Peyer's patch (tissue), 4 donors: ENCODE results near the gene SLC16A8. TPM values are rescaled to one million over a fixed set of nuclear protein-coding genes. Genes with fewer than 3 reads are reported as not detected.

Experiments used
- DNase-seq, 3 donors: peaks; one replicate each; pipeline ENCODE4 v3.0.0-alpha.2; 2017 to 2019
- H3K27ac ChIP-seq, 4 donors: fragments of 200-600 bp; sonication (generic); one replicate each; pipeline ENCODE4 v1.5.1; 2016 to 2019
- H3K27me3 ChIP-seq, 2 donors: fragments of 200-600 bp; sonication (generic); one replicate each; pipeline ENCODE4 v1.5.1; 2019
- H3K36me3 ChIP-seq, 3 donors: fragments of 200-600 bp; sonication (generic); one replicate each; pipeline ENCODE4 v1.5.1; 2016 to 2019
- H3K4me1 ChIP-seq, 4 donors: fragments of 200-600 bp; sonication (generic); one replicate each; pipeline ENCODE4 v1.5.1; 2016 to 2019
- H3K4me3 ChIP-seq, 4 donors: fragments of 200-600 bp; sonication (generic); 1 replicate in 3 of 4; 2 replicates in 1 of 4; pipeline ENCODE4 v1.5.1; 2016 to 2019; ENCODE audit warnings: mild to moderate bottlenecking in 1 of 4
- H3K9me3 ChIP-seq, 4 donors: fragments of 200-600 bp; sonication (generic); one replicate each; pipeline ENCODE4 v1.5.1; 2016 to 2019; ENCODE audit warnings: mild to moderate bottlenecking in 1 of 4
- POLR2A ChIP-seq, 2 donors: fragments of 450-650 bp; IDR thresholded peaks; one replicate each; pipeline ENCODE4 v1.5.1; 2017; ENCODE audit warnings: antibody characterized with exemption in 2 of 2, mild to moderate bottlenecking in 2 of 2, moderate library complexity in 2 of 2
- total RNA-seq, 4 donors: library from RNA; depleted of rRNA; stranded (reverse); fragments of >200 nt; gene quantifications; one replicate each; pipeline ENCODE4 v1.1.0, GENCODE V29; 2016
- TF ChIP-seq, protein P1 (sequence below), 6 experiments: fragments of 450-650 bp in 4 of 6; fragments of 200-600 bp in 2 of 6; sonication (generic) in 1 of 6; IDR thresholded peaks; one replicate each; pipeline ENCODE4 v1.5.1; 2017 to 2019; ENCODE audit warnings: antibody characterized with exemption in 6 of 6, mild to moderate bottlenecking in 3 of 6, moderate library complexity in 1 of 6

Gene SLC16A8
- total RNA-seq, 4 donors from 2014 or later = not detected

- Histone ChIP-seq H3K4me1 (no peaks in the 10 kb centered on the region), H3K9me3 (no peaks in the 10 kb centered on the region), H3K27ac (no peak overlapping the region), H3K27me3 (no peaks in the 10 kb centered on the region), H3K4me3 (no peak overlapping the region), H3K36me3 (no peaks in the 10 kb centered on the region)
- DNase-seq = peak; percentile 80 to 91 (median 83)
- TF ChIP-seq POLR2A (IDR thresholded peaks at IDR 0.05) = no peak
- TF ChIP-seq, protein P1, sequence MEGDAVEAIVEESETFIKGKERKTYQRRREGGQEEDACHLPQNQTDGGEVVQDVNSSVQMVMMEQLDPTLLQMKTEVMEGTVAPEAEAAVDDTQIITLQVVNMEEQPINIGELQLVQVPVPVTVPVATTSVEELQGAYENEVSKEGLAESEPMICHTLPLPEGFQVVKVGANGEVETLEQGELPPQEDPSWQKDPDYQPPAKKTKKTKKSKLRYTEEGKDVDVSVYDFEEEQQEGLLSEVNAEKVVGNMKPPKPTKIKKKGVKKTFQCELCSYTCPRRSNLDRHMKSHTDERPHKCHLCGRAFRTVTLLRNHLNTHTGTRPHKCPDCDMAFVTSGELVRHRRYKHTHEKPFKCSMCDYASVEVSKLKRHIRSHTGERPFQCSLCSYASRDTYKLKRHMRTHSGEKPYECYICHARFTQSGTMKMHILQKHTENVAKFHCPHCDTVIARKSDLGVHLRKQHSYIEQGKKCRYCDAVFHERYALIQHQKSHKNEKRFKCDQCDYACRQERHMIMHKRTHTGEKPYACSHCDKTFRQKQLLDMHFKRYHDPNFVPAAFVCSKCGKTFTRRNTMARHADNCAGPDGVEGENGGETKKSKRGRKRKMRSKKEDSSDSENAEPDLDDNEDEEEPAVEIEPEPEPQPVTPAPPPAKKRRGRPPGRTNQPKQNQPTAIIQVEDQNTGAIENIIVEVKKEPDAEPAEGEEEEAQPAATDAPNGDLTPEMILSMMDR (IDR thresholded peaks at IDR 0.05) = peak; percentile 89 to 95 (median 92)
Observed at GRCh38 chr22:38051900-38052862, 31.8 kb downstream of the SLC16A8 start.

GRCh38 chr22:38051261-38051660 lies 32.7 kb downstream of the SLC16A8 start:
- no peak for DNase-seq
- Histone ChIP-seq H3K4me1 (no peaks in the 10 kb centered on the region), H3K27ac (no peak overlapping the region), H3K9me3 (no peaks in the 10 kb centered on the region), H3K36me3 (no peaks in the 10 kb centered on the region), H3K4me3 (no peak overlapping the region), H3K27me3 (no peaks in the 10 kb centered on the region)
- TF ChIP-seq POLR2A (IDR thresholded peaks at IDR 0.05) = no peak
- TF ChIP-seq, protein P1 (IDR thresholded peaks at IDR 0.05) = no peak

- no peak for DNase-seq
- no peaks in the 10 kb centered on the region for H3K36me3 ChIP-seq
- H3K4me3 ChIP-seq = no peak overlapping the region
- no peak overlapping the region for H3K27ac ChIP-seq
- no peaks in the 10 kb centered on the region for H3K4me1 ChIP-seq
- TF ChIP-seq, protein P1 (IDR thresholded peaks at IDR 0.05) = no peak
- no peak for TF ChIP-seq POLR2A (IDR thresholded peaks at IDR 0.05)
- H3K27me3 ChIP-seq = no peaks in the 10 kb centered on the region
- no peaks in the 10 kb centered on the region for H3K9me3 ChIP-seq
Observed at GRCh38 chr22:38050720-38051119, 33.3 kb downstream of the SLC16A8 start.

DNA sequence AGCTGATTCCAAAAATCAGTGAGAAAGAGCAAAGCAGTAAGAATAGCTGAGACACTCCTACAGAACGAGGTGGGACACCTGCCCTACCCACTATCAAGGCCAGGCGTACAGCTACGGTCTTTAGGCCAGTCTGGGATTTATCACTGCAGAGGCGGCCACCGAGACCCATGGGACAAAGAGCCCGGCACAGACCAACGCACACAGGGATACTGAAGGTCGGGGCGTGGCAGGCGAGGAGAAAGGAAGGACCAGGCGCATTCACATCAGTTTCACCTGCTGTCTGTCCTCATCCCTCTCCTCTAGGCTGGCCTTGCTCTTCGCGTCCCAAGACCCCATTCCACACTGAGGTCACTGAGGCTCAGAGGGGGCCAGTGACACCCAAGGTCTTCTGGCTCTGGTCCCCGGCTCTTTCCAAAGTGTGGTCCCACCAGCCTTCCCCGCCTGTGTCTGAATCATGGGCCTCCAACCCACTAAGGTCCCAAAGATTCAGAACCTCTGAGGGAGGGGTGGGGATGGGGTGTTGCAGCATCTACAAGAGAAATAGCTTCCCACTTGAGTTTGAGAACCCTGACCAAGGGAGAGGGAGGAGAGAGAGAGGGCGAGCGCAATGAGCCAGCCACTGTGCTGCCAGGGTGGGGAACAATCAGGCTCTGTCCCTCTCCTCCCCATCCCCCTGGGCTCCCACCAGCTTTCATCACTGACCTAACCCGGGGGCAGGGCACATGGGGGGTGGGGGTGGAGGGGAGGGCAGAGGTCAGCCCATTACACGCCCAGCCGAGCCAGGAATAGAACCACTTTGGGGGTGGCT lies 34.0 kb downstream of the SLC16A8 start:
- no peaks in the 10 kb centered on the region for H3K27me3 ChIP-seq
- DNase-seq = no peak
- TF ChIP-seq, protein P1 (IDR thresholded peaks at IDR 0.05) = no peak
- no peak for TF ChIP-seq POLR2A (IDR thresholded peaks at IDR 0.05)
- no peak overlapping the region for H3K27ac ChIP-seq
- H3K36me3 ChIP-seq = no peaks in the 10 kb centered on the region
- no peaks in the 10 kb centered on the region for H3K4me1 ChIP-seq
- no peak overlapping the region for H3K4me3 ChIP-seq
- H3K9me3 ChIP-seq = no peaks in the 10 kb centered on the region

DNA sequence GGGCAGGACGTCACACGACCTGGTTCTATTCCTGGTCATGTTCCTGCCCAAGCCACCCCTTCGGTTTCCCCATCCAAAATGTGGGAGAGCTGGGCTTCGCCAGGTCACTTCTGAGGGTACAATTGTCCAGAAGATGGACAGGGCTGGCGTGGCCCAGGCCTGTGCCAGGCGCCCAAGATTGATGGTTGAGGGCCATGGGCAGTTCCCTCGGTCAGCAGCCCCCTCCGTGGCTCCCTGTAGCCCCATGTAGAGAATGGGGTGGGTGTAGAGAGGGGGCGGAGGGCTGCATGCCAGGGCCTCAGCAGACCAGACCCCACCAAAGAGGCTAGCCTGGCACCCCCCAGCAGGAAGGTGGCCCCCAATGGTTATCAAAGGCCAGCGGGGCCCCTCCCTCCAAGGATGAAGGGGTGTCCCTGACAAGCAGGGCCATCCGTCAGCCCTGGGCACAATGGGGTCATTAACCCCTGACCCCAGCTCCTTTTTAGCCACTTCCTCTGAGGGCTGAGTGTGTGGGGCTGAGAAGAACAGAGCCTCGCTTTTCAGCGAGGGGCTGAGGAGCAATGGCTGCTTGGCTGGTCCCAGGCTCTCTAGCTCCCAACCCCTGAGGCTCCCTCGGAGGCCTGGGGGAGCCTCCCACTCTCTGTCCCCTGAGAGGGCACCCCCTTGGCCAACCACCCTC lies 37.8 kb downstream of the SLC16A8 start:
- DNase-seq = no peak
- no peak overlapping the region for H3K4me3 ChIP-seq
- no peak overlapping the region for H3K27ac ChIP-seq
- H3K27me3 ChIP-seq = no peaks in the 10 kb centered on the region
- H3K9me3 ChIP-seq = no peaks in the 10 kb centered on the region
- no peaks in the 10 kb centered on the region for H3K4me1 ChIP-seq
- TF ChIP-seq POLR2A (IDR thresholded peaks at IDR 0.05) = no peak
- H3K36me3 ChIP-seq = no peaks in the 10 kb centered on the region
